Progenitor cell of endocrine pancreas (in vitro differentiated cells): ENCODE measurements around the gene OLFML3. TPM values are rescaled to one million over a fixed set of nuclear protein-coding genes. Genes with fewer than 3 reads are reported as not detected.
"Not testable (repeated sequence)": the region's sequence is repeated elsewhere in the genome, so short reads cannot be mapped to it uniquely, and the experiment has no call there.

ENCODE experiments used
- DNase-seq: peaks from one replicate; pipeline ENCODE4 v3.0.0; 2021; ENCODE audit warnings: low spot score; ENCODE audit not compliant: unreplicated experiment
- H3K27ac Mint-ChIP-seq: 2 replicates; pipeline ENCODE4 v1.8.0; 2021; ENCODE audit warnings: mild to moderate bottlenecking, moderate library complexity, mixed read lengths
- H3K27me3 Mint-ChIP-seq: 2 replicates; pipeline ENCODE4 v1.8.0; 2021; ENCODE audit warnings: mixed read lengths
- H3K36me3 Mint-ChIP-seq: 2 replicates; pipeline ENCODE4 v1.8.0; 2022; ENCODE audit warnings: mixed read lengths; ENCODE audit not compliant: insufficient read depth
- H3K4me1 Mint-ChIP-seq: 2 replicates; pipeline ENCODE4 v1.8.0; 2021; ENCODE audit warnings: low read depth, mixed read lengths
- H3K4me3 Mint-ChIP-seq: 2 replicates; pipeline ENCODE4 v1.8.0; 2021; ENCODE audit warnings: low read depth, mild to moderate bottlenecking, moderate library complexity, mixed read lengths
- H3K9me3 Mint-ChIP-seq: 2 replicates; pipeline ENCODE4 v1.8.0; 2021; ENCODE audit warnings: low read depth, mixed read lengths
- CTCF ChIP-seq: fragments of 200-600 bp; sonication (generic); IDR thresholded peaks from one replicate; pipeline ENCODE4 v1.5.0; 2021; ENCODE audit warnings: antibody characterized with exemption, mild to moderate bottlenecking; ENCODE audit not compliant: unreplicated experiment
- total RNA-seq: library from RNA; stranded (reverse); gene quantifications from 2 replicates; pipeline ENCODE4 v1.2.1, GENCODE V29; 2021

OLFML3 gene
- total RNA-seq, 1 donor from 2014 or later: 12.9 TPM

DNA sequence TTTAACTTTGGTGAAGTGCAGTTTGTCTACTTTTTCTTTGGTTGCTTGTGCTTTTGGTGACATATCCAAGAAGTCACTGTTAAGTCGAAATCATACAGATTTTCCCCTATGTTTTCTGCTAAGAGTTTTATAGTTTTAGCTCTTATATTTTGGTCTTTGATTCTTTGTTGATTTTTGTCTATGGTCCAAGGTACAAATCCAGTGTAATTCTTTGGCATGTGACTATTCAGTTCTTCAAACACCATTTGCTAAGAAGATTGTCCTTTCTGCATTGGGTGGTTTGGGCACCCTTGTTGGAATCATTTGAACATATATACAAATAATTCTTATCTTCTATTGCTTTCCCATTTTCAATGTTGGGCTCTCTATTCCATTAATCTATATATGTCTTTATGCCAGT is 33.9 kb upstream of the OLFML3 start:
- TF ChIP-seq CTCF: no peak
- Mint-ChIP-seq H3K27ac (no peak overlapping the region), H3K27me3 (no peaks in the 10 kb centered on the region), H3K36me3 (peaks cover 28% of the 10 kb centered on the region), H3K9me3 (peaks cover 5% of the 10 kb centered on the region), H3K4me1 (peaks cover 22% of the 10 kb centered on the region), H3K4me3 (no peak overlapping the region)
- no peak for DNase-seq

GRCh38 chr1:113946112-113946511 is 33.2 kb upstream of the OLFML3 start:
- H3K27ac Mint-ChIP-seq: no peak overlapping the region

GRCh38 chr1:113946678-113947387 is 32.4 kb upstream of the OLFML3 start:
- no peak for DNase-seq
- no peak overlapping the region for H3K4me3 Mint-ChIP-seq
- H3K9me3 Mint-ChIP-seq: peaks cover 5% of the 10 kb centered on the region
- H3K4me1 Mint-ChIP-seq: peaks cover 22% of the 10 kb centered on the region
- H3K27ac Mint-ChIP-seq: peak overlapping the region; percentile 5
- H3K36me3 Mint-ChIP-seq: peaks cover 24% of the 10 kb centered on the region
- TF ChIP-seq CTCF: no peak
- no peaks in the 10 kb centered on the region for H3K27me3 Mint-ChIP-seq

More at GRCh38 chr1:113946112-113946511, 33.2 kb upstream of the OLFML3 start:
- peaks cover 5% of the 10 kb centered on the region for H3K9me3 Mint-ChIP-seq
- TF ChIP-seq CTCF: no peak
- no peak overlapping the region for H3K4me3 Mint-ChIP-seq
- peaks cover 22% of the 10 kb centered on the region for H3K4me1 Mint-ChIP-seq
- no peaks in the 10 kb centered on the region for H3K27me3 Mint-ChIP-seq
- DNase-seq: no peak
- H3K36me3 Mint-ChIP-seq: peaks cover 28% of the 10 kb centered on the region

- peaks cover 5% of the 10 kb centered on the region for H3K9me3 Mint-ChIP-seq
- H3K27me3 Mint-ChIP-seq: no peaks in the 10 kb centered on the region
- no peak for DNase-seq
- H3K36me3 Mint-ChIP-seq: peaks cover 20% of the 10 kb centered on the region
- no peak overlapping the region for H3K4me3 Mint-ChIP-seq
- no peak for TF ChIP-seq CTCF
- H3K4me1 Mint-ChIP-seq: peaks cover 22% of the 10 kb centered on the region
- peak overlapping the region; percentile 49 for H3K27ac Mint-ChIP-seq
These were observed 31.7 kb upstream of the OLFML3 start for GRCh38 chr1:113947388-113948107.

GRCh38 chr1:113948151-113948550 is 31.1 kb upstream of the OLFML3 start:
- H3K27me3 Mint-ChIP-seq, DNase-seq, H3K9me3 Mint-ChIP-seq, H3K27ac Mint-ChIP-seq, H3K4me3 Mint-ChIP-seq: not testable (repeated sequence)
- H3K36me3 Mint-ChIP-seq: peaks cover 19% of the 10 kb centered on the region
- H3K4me1 Mint-ChIP-seq: peaks cover 22% of the 10 kb centered on the region

DNA sequence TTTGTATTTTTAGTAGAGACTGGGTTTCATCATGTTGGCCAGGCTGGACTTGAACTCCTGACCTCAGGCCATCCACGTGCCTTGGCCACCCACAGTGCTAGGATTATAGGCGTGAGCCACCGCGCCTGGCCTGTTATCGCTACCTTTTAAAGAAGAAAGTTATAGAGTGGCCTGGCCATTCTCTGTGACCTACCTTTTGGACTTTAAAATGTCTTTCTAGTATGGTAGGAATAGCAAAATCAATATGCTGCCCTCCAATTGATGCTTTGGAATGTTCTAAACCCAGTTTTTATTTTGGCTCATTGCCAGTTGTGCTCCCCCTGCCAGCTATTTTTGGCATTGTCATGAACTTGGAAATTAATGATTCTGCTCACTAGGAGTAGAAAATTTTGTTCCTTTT is 30.3 kb upstream of the OLFML3 start:
- Mint-ChIP-seq H3K4me1 (peaks cover 22% of the 10 kb centered on the region), H3K9me3 (peaks cover 5% of the 10 kb centered on the region), H3K36me3 (peaks cover 16% of the 10 kb centered on the region), H3K4me3 (no peak overlapping the region), H3K27me3 (no peaks in the 10 kb centered on the region), H3K27ac (no peak overlapping the region)
- no peak for DNase-seq
- TF ChIP-seq CTCF: peak; percentile 28
